C4-2B (cell line): Measurements from ENCODE around the gene DNAJC22.

ENCODE experiments used
- CTCF ChIP-seq: fragments of 450-650 bp; conservative IDR thresholded peaks from 2 replicates; pipeline ENCODE4 v1.5.1; 2017; ENCODE audit warnings: mild to moderate bottlenecking
- ZFX ChIP-seq: fragments of 450-650 bp; IDR thresholded peaks from 2 replicates; pipeline ENCODE4 v1.6.1; 2017

- TF ChIP-seq CTCF = no peak
- TF ChIP-seq ZFX = no peak
These were observed 18.8 kb upstream of the DNAJC22 start for GRCh38 chr12:49327887-49328286.
